Eye (tissue), 1 donor: ENCODE results near the gene CACNA2D1.
A peak's percentile ranks its signal among the peaks of the same experiment; 100 is the strongest.

Experiments
- DNase-seq: peaks from one replicate; pipeline ENCODE4 v3.0.0-alpha.2; 2015

The CACNA2D1 gene

GRCh38 chr7:82443547-82444219 lies at the start of gene CACNA2D1:
Gene CACNA2D1 (minus strand): TSS chr7:82443777.
- DNase-seq: peak; percentile 91

GRCh38 chr7:82481499-82482097 lies 38.0 kb upstream of the CACNA2D1 start:
- DNase-seq: peak; percentile 52

DNA sequence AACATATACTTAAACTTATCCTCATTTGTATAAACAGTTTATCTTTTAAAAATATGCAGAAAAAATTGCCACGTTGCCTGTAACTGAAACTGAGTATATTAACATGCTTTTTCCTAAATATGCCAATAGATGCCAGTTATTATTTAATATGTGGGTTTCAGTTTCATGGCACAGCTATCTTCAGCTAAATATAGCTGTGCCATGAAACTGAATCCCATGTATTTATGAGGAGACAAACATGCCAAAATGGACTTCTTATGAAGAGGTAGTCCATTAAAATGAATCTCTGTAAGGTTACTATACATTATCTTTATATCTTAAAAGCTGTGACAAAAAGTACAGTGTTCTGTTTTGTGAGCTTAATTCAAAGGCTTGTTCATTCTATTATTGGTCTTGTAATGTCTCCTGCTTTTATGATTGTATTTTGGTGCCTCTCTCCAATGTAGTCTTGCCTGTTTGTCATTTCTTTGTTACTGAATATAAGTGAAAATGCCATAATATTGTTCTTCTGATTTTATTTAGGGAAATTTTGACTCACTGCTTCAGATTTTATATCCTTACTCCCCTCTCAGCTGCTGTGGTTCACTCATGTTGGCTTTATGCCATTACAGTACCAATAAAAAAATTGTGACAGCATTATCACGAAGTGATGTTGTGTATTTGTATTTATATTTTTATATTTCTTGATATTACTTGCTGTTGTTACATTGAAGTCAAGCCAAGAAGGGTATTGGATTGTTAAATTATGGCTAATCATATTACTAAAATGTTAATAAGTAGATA lies 34.3 kb upstream of the CACNA2D1 start:
- DNase-seq: no peak

DNA sequence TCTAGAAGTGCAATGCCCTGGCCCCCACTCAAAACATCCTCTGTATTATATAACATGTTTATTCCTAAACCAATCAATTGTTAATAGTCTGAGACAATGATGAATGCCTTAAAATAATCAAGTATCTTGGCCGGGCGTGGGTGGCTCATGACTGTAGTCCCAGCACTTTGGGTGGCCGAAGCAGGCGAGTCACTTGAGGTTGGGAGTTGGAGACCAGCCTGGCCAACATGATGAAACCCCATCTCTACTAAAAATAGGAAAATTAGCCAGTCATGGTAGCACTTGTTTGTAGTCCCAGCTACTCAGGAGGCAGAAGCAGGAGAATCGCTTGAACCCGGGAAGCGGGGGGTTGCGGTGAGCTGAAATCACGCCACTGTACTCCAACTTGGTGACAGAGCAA lies 29.4 kb upstream of the CACNA2D1 start:
- DNase-seq: no peak

DNA sequence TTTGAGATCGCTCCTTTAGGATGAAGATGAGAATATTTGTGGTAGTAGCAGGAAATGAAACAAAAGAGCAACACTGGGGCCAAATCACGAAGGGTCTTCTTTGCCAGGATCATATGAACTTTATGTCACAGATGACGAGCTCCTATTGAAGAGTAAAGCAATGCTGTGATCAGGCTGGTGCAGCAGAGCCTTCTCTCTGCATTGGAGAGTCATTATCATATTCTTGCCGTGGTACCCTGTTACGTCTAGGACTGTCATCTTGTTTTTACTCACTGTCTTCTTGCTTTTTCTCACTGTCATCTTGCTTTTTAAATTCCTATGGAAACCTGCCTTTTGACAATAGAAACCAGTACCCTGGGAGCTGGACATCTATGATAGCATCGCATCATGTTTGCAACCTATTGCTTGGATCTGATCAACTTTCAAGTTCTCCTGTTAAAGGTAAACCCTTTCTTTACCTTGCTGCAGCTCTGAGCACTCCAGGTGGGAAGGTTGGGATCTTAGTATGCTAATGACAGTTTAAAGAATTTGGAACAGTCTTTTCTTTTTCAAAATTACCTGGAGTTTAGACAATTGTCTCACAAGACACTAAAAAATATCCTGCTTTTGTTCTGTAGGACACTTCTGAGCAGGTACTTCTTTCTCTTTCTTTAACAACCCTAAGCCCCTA lies 27.9 kb upstream of the CACNA2D1 start:
- no peak for DNase-seq

DNA sequence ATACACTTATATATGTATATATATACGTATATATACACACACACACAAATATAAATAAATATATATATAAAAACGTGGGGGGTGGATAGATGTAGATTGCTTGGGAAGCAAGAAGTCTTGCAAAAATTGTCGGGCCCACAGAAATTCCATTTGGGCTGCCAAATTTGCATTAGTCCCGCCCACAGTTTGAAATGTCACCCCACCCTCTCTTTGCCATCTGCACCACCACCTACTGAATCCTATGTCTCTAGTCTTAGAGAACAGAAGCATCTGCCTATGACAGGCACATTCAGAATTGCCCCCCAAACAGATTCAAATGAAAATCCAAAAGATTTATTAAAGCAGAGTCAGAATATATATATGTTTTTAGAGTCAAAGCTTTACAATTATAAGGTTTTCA lies 25.6 kb upstream of the CACNA2D1 start:
- DNase-seq: no peak

DNA sequence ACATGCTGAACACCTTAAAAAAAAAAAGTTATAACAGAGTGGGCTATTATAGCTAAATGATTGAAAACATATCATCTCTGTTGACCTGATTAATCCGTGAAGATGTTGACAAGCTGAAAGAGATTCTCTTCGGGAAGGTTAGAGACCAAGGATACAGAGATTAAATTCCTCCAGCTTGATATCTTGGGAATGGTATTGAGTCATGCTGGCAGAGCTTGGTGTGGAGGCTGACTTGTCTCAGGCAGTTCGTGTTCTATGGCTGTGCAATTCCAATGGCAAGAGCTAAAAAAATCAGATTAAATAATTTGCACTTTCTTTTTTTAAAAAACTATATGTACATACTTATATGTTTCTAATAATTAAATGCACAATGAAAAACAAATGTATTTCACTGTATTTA lies 24.9 kb upstream of the CACNA2D1 start:
- DNase-seq: no peak

- no peak for DNase-seq
Observed at GRCh38 chr7:82467020-82467419, 23.4 kb upstream of the CACNA2D1 start.

- no peak for DNase-seq
Observed at GRCh38 chr7:82464372-82464771, 20.8 kb upstream of the CACNA2D1 start.

GRCh38 chr7:82455295-82455694 lies 11.7 kb upstream of the CACNA2D1 start:
- DNase-seq: no peak

DNA sequence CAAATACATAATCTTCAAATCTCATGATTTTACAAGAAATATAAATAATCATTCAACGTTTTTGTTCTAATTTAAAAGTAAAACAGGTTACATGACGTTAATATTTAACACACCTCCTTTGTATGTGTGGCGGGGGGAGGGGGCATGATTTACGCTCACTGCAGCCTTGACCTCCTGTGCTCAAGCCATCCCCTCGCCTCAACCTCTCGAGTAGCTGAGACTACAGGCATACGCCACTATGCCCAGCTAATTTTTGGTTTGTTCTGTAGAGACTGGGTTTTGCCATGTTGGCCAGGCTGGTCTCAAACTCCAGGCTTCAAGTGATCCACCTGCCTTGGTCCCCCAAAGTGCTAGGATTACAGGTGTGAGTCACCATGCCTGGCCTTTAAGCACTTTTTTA lies 7.2 kb upstream of the CACNA2D1 start:
- DNase-seq: no peak

DNA sequence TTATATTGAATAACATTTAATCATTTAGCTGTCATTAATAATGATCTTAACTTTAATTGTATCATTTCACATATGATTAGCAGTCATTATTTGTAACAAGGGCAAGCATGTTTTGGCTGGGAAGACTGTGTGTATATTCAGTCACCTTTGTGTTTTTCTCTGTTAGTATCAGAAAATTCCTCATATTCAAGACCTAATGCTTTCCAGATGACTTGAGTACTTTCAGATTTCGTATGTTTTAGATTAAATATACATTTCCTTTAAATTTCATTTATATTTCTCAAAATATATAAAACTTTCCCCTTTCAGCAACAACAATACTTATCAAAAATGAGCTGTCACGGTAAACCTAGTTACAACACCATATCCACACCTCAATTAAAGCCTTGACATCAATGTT lies 6.3 kb upstream of the CACNA2D1 start:
- no peak for DNase-seq

- DNase-seq: no peak
Observed at GRCh38 chr7:82446897-82447296, 3.3 kb upstream of the CACNA2D1 start.

GRCh38 chr7:82445271-82445670 lies 1.7 kb upstream of the CACNA2D1 start:
- peak; percentile 41 for DNase-seq

DNA sequence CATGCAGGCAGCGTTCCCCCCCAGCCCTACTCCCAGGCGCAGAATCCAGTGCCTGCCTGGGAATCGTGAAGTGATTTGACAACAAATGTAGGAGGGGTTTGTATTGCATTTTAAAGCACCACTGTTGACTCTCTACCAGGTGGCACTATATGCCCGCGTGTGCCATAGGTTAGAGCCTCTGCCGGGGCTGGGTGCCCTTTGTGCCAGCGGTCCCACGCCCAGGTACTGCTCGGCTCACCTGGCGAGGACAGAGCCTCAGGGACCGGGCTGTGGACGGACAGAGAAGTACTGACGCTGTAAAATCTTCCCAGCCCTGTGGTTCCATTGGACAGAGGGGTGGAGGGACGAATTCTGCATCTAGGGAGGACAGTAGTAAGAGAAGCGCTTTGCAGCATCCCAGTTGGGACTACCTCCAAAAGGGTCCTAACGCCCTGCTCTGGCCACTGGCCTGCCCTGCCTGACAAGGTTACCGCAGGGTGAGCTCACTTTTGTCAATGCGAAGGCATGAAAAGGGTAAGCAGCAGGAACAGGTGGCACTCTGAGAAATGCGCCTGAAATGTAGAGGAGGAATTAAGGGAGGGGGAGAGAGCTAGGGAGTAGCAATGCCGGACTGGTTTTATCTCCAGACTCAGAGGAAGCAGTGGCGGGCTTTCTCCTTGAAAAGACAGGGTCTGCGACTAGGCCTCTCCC lies 788 bp upstream of the CACNA2D1 start:
- DNase-seq: peak; percentile 79

- DNase-seq: peak; percentile 90
Observed at GRCh38 chr7:82443036-82443546, 486 bp downstream of the CACNA2D1 start.

DNA sequence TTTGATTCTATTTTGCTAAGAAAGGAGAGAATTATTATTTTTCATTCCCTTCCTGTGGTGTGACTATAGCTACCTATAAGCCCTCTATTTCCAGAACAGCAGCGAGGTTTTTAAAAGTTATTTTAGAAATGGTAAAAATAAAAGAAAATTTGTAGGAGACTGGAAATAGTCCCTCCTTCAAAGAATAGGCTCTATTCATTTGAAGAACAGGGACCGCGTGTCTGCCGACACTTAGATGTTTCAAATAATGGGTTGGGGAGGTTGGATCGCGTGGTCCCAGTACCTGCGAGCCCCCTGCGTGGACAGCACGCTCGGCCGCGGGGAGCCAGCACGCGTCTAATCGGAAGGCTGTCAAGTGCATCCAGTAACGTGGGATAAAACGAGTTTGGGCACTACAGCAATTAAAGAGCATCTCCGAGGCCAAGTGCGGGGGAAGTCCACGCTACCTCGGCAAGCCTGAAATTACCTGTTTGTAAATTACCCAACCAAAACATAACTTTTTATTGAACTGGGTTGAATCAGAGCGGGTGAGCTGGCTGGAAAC lies 1.0 kb downstream of the CACNA2D1 start:
- DNase-seq: peak; percentile 82

GRCh38 chr7:82441669-82442478 lies 1.7 kb downstream of the CACNA2D1 start:
- DNase-seq: peak; percentile 66

GRCh38 chr7:82438521-82438920 lies 5.1 kb downstream of the CACNA2D1 start:
- DNase-seq: no peak

DNA sequence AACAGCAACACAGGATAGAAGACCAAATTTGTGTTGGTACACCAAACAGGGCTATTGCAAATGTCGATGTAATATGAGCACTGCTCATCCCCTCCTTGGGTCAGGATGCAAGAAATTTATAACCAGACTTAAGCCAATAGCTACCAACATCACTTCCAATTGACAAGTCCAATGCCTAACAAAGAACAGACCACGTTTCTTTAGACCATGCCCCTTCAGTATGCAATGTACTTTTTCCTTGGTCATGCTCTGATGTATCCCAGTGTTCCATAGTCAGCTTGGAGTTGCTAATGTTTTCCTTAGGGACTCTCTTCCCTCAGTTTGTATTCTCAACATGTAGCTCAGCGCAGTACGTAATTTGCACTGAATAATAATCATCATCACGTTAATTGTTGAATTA lies 7.8 kb downstream of the CACNA2D1 start:
- no peak for DNase-seq

- DNase-seq: no peak
Observed at GRCh38 chr7:82434275-82435022, 9.1 kb downstream of the CACNA2D1 start.
